Measurements from ENCODE around the gene SRSF2.

Gene SRSF2

GRCh38 chr17:76781056-76781982 lies 44.2 kb upstream of the SRSF2 start:
- Histone ChIP-seq H3K4me2 (ENCODE audit: insufficient read depth, low read length) (no peak overlapping the region), H3K79me2 (ENCODE audit: insufficient read depth, low read length) (no peaks in the 10 kb centered on the region), H3K9me3 (ENCODE audit: insufficient read depth, low read length, severe bottlenecking) (no peaks in the 10 kb centered on the region), H4K20me1 (ENCODE audit: insufficient read depth, low read length) (no peaks in the 10 kb centered on the region), H3K27me3 (ENCODE audit: insufficient read depth, low read length, poor library complexity) (no peaks in the 10 kb centered on the region), H3K9ac (ENCODE audit: low read depth, low read length) (no peak overlapping the region), H3K4me3 (ENCODE audit: low read depth in 1 of 2, low read length in 2 of 2) (no peak overlapping the region), H3K4me1 (ENCODE audit: insufficient read depth, low read length) (no peaks in the 10 kb centered on the region), H3K36me3 (ENCODE audit: insufficient read depth, low read length) (peaks cover 42% of the 10 kb centered on the region; the same call in 1 of the 2 replicates), H3K27ac (ENCODE audit: low read length) (no peak overlapping the region), H2AFZ (ENCODE audit: low read depth, low read length) (no peak overlapping the region)
- no peak for ATAC-seq (ENCODE audit: insufficient read depth, low read depth)
- TF ChIP-seq CTCF (IDR thresholded peaks at IDR 0.05; ENCODE audit: borderline replicate concordance, extremely low read depth, low read length, poor library complexity, severe bottlenecking) (peak; percentile 39), EZH2 (IDR thresholded peaks at IDR 0.05; ENCODE audit: borderline replicate concordance, low read depth, low read length, severe bottlenecking) (no peak)
- no peak for DNase-seq

GRCh38 chr17:76775021-76775600 lies 38.0 kb upstream of the SRSF2 start:
- peaks cover 46% of the 10 kb centered on the region for H3K36me3 ChIP-seq (ENCODE audit: insufficient read depth, low read length)
- H2AFZ ChIP-seq (ENCODE audit: low read depth, low read length) = no peak overlapping the region
- no peaks in the 10 kb centered on the region for H3K9me3 ChIP-seq (ENCODE audit: insufficient read depth, low read length, severe bottlenecking)
- ATAC-seq (ENCODE audit: insufficient read depth, low read depth) (no peak), DNase-seq (no peak)
- H3K4me3 ChIP-seq (ENCODE audit: low read depth in 1 of 2, low read length in 2 of 2) = no peak overlapping the region
- TF ChIP-seq EZH2 (IDR thresholded peaks at IDR 0.05; ENCODE audit: borderline replicate concordance, low read depth, low read length, severe bottlenecking) = no peak
- no peak for TF ChIP-seq CTCF (IDR thresholded peaks at IDR 0.05; ENCODE audit: borderline replicate concordance, extremely low read depth, low read length, poor library complexity, severe bottlenecking)
- H4K20me1 ChIP-seq (ENCODE audit: insufficient read depth, low read length) = no peaks in the 10 kb centered on the region
- H3K4me1 ChIP-seq (ENCODE audit: insufficient read depth, low read length) = peaks cover 17% of the 10 kb centered on the region
- H3K4me2 ChIP-seq (ENCODE audit: insufficient read depth, low read length) = no peak overlapping the region
- H3K27ac ChIP-seq (ENCODE audit: low read length) = no peak overlapping the region
- no peak overlapping the region for H3K9ac ChIP-seq (ENCODE audit: low read depth, low read length)
- H3K27me3 ChIP-seq (ENCODE audit: insufficient read depth, low read length, poor library complexity) = no peaks in the 10 kb centered on the region
- no peaks in the 10 kb centered on the region for H3K79me2 ChIP-seq (ENCODE audit: insufficient read depth, low read length)

GRCh38 chr17:76772842-76773525 lies 35.9 kb upstream of the SRSF2 start:
- H3K4me1 ChIP-seq (ENCODE audit: insufficient read depth, low read length) = peaks cover 17% of the 10 kb centered on the region
- peak overlapping the region; percentile 36; the same call in 1 of the 2 replicates for H3K9ac ChIP-seq (ENCODE audit: low read depth, low read length)

More at GRCh38 chr17:76772842-76773525, 35.9 kb upstream of the SRSF2 start:
- Histone ChIP-seq H3K27ac (ENCODE audit: low read length) (peak overlapping the region; percentile 64), H3K27me3 (ENCODE audit: insufficient read depth, low read length, poor library complexity) (no peaks in the 10 kb centered on the region), H3K4me3 (ENCODE audit: low read depth in 1 of 2, low read length in 2 of 2) (peak overlapping the region in 1 of 2 experiments; percentile 45; a peak in 2 of 4 replicates), H2AFZ (ENCODE audit: low read depth, low read length) (peak overlapping the region; percentile 61), H4K20me1 (ENCODE audit: insufficient read depth, low read length) (no peaks in the 10 kb centered on the region), H3K4me2 (ENCODE audit: insufficient read depth, low read length) (peak overlapping the region; percentile 45), H3K79me2 (ENCODE audit: insufficient read depth, low read length) (no peaks in the 10 kb centered on the region), H3K36me3 (ENCODE audit: insufficient read depth, low read length) (peaks cover 40% of the 10 kb centered on the region), H3K9me3 (ENCODE audit: insufficient read depth, low read length, severe bottlenecking) (no peaks in the 10 kb centered on the region)
- TF ChIP-seq CTCF (IDR thresholded peaks at IDR 0.05; ENCODE audit: borderline replicate concordance, extremely low read depth, low read length, poor library complexity, severe bottlenecking) (no peak), EZH2 (IDR thresholded peaks at IDR 0.05; ENCODE audit: borderline replicate concordance, low read depth, low read length, severe bottlenecking) (no peak)
- DNase-seq (peak; percentile 78), ATAC-seq (ENCODE audit: insufficient read depth, low read depth) (peak; percentile 100)

All from DND-41 (cell line).